HFFc6 (cell line): Measurements from ENCODE around the gene LIMS1. TPM values are rescaled to one million over a fixed set of nuclear protein-coding genes. Genes with fewer than 3 reads are reported as not detected.
"Not testable (repeated sequence)": the region's sequence is repeated elsewhere in the genome, so short reads cannot be mapped to it uniquely, and the experiment has no call there.

ENCODE experiments used
- DNase-seq: peaks from one replicate; pipeline ENCODE4 v3.0.0-alpha.2; 2018
- H3K27ac Mint-ChIP-seq: 2 replicates; pipeline ENCODE4 v1.8.0; 2020; ENCODE audit warnings: mild to moderate bottlenecking, mixed read lengths
- H3K27me3 Mint-ChIP-seq: 2 replicates; pipeline ENCODE4 v1.8.0; 2021; ENCODE audit warnings: mild to moderate bottlenecking, moderate library complexity, mixed read lengths; ENCODE audit not compliant: insufficient read depth
- H3K36me3 Mint-ChIP-seq: 2 replicates; pipeline ENCODE4 v1.8.0; 2021; ENCODE audit warnings: low read depth, mixed read lengths
- H3K4me1 Mint-ChIP-seq: 2 replicates; pipeline ENCODE4 v1.8.0; 2020; ENCODE audit warnings: low read depth, mixed read lengths
- H3K4me3 Mint-ChIP-seq: 2 replicates; pipeline ENCODE4 v1.8.0; 2020; ENCODE audit warnings: mild to moderate bottlenecking, moderate library complexity, mixed read lengths
- H3K9me3 Mint-ChIP-seq: 2 replicates; pipeline ENCODE4 v1.8.0; 2020; ENCODE audit warnings: mild to moderate bottlenecking, mixed read lengths
- CTCF ChIP-seq: fragments of 200-600 bp; sonication (generic); IDR thresholded peaks from 2 replicates; pipeline ENCODE4 v1.5.0; 2021; ENCODE audit warnings: antibody characterized with exemption, mild to moderate bottlenecking
- total RNA-seq, 6 experiments: library from RNA; stranded (reverse); fragmentation: NEBNext Ultra II Directional; extraction: Animal tissue kit (Norgen Biotek cat#: 25700); gene quantifications; 2 replicates in 1 of 6; 3 replicates in 5 of 6; pipeline ENCODE4 v1.2.3, GENCODE V29; 2021

LIMS1 gene
- total RNA-seq, 6 experiments from 2014 or later = 57.0 to 58.7 (median 57.8) TPM

GRCh38 chr2:108548208-108549003 lies 14.1 kb downstream of the LIMS1 start:
- no peak overlapping the region; the same call in 1 of the 2 replicates for H3K4me3 Mint-ChIP-seq
- H3K27me3 Mint-ChIP-seq = no peaks in the 10 kb centered on the region; the same call in none of the 2 replicates
- peaks cover 24% of the 10 kb centered on the region for H3K4me1 Mint-ChIP-seq
- peak overlapping the region; percentile 59 for H3K27ac Mint-ChIP-seq
- DNase-seq = peak; percentile 16
- no peak for TF ChIP-seq CTCF
- peaks cover 9% of the 10 kb centered on the region for H3K36me3 Mint-ChIP-seq
- no peaks in the 10 kb centered on the region for H3K9me3 Mint-ChIP-seq

- no peak overlapping the region for H3K4me3 Mint-ChIP-seq
- no peak overlapping the region for H3K27ac Mint-ChIP-seq
- no peak for DNase-seq
- H3K4me1 Mint-ChIP-seq = peaks cover 59% of the 10 kb centered on the region
- H3K9me3 Mint-ChIP-seq = no peaks in the 10 kb centered on the region
- no peaks in the 10 kb centered on the region; the same call in 1 of the 2 replicates for H3K27me3 Mint-ChIP-seq
- no peaks in the 10 kb centered on the region for H3K36me3 Mint-ChIP-seq
- TF ChIP-seq CTCF = no peak
These were observed 18.3 kb downstream of the LIMS1 start for GRCh38 chr2:108552566-108552965.

- Mint-ChIP-seq H3K4me1 (peaks cover 52% of the 10 kb centered on the region), H3K27me3 (no peaks in the 10 kb centered on the region; the same call in 1 of the 2 replicates), H3K4me3 (no peak overlapping the region), H3K36me3 (no peaks in the 10 kb centered on the region), H3K27ac (peak overlapping the region; percentile 32), H3K9me3 (no peaks in the 10 kb centered on the region)
- TF ChIP-seq CTCF = no peak
- DNase-seq = no peak
These were observed 19.1 kb downstream of the LIMS1 start for GRCh38 chr2:108553209-108553919.

- no peak for TF ChIP-seq CTCF
- no peak overlapping the region for H3K4me3 Mint-ChIP-seq
- H3K27ac Mint-ChIP-seq = no peak overlapping the region
- peaks cover 48% of the 10 kb centered on the region for H3K4me1 Mint-ChIP-seq
- no peaks in the 10 kb centered on the region for H3K36me3 Mint-ChIP-seq
- no peaks in the 10 kb centered on the region; the same call in 1 of the 2 replicates for H3K27me3 Mint-ChIP-seq
- no peaks in the 10 kb centered on the region for H3K9me3 Mint-ChIP-seq
- DNase-seq = no peak
These were observed 20.3 kb downstream of the LIMS1 start for GRCh38 chr2:108554528-108554927.

GRCh38 chr2:108555572-108555971 lies 21.3 kb downstream of the LIMS1 start:
- peaks cover 59% of the 10 kb centered on the region for H3K4me1 Mint-ChIP-seq
- H3K4me3 Mint-ChIP-seq = no peak overlapping the region
- H3K9me3 Mint-ChIP-seq = no peaks in the 10 kb centered on the region
- H3K36me3 Mint-ChIP-seq = no peaks in the 10 kb centered on the region
- TF ChIP-seq CTCF = no peak
- H3K27ac Mint-ChIP-seq = peak overlapping the region; percentile 24; the same call in 1 of the 2 replicates
- no peaks in the 10 kb centered on the region; the same call in 1 of the 2 replicates for H3K27me3 Mint-ChIP-seq
- DNase-seq = no peak

GRCh38 chr2:108556581-108556980 lies 22.3 kb downstream of the LIMS1 start:
- peak; percentile 84 for DNase-seq
- Mint-ChIP-seq H3K27ac (peak overlapping the region; percentile 59), H3K4me1 (peaks cover 65% of the 10 kb centered on the region)
- H3K36me3 Mint-ChIP-seq, H3K27me3 Mint-ChIP-seq, H3K9me3 Mint-ChIP-seq, H3K4me3 Mint-ChIP-seq: not testable (repeated sequence)
